Islet precursor cell (in vitro differentiated cells): Measurements from ENCODE around the gene HIVEP3.

Experiments used
- DNase-seq: peaks from one replicate; pipeline ENCODE4 v3.0.0-alpha.2; 2018

HIVEP3 gene

DNA sequence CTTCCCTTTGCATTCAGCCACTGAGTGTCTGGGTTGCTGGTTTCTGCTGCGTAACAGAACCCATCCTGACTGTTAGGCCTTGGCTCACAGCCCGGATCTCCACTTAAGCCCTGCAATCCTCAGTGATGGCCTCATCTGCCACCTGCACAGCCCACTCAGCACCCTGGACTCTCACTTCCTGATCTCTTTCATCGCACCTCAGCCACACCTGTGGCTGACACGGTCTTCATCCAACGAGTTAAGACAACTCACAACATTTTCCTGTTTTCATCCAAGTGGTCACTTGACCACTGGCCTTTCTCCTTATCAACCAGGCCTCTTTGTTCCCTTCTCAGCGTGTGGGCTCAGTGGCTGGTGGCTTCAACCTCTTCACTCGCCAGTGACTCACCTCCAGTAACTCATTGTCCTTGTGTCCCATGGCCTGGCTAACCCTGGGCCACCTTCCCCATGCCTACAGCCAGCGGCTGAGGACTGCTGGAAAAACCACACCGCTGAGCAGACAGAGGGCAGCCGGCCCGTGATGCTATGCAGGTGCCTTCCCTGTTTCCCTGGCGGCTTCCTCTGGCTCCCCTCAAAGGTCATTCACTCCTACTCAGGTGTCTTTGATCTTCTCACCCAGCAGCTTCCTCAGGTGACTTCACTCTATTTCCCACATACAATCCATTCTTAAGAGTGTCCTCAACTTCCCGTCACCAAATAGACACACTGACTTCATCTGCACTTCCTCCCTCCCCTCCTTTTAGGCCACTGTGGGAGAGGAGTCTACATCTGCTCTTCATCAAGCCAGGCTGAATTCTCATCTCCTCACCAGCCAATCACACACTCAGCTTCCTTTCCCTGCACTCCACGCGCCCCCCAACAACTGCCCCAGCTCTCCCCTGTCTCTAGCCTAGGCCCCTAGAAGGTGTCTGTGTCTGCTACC is 414.3 kb downstream of the HIVEP3 start:
- peak; percentile 76 for DNase-seq

DNA sequence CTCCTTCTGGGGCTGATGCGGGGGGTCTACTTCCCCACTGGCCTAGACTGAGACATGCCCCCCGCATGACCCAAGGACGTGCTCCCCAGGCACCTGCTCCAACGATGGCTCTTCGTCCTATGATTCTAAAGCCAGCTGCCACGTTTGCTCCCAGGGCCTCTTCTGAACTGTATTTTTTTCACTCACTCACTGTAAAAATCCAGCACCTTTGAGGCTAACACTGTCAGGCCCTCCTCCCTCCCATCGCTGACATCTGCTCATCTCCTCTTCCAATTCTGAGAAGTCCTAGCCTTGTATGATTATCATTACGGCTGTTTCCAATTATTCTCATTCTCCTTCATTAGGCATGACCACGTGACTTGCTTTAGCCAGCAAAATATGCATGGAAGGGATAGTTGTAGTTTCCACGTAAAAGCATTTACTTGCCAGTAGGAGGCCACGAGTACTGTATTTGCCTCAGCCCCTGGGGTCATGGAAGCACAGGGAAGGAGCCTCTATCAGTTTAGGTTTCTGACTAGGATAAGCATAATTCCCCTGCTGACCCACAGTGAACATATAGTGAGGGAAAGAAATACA is 415.1 kb downstream of the HIVEP3 start:
- no peak for DNase-seq

DNA sequence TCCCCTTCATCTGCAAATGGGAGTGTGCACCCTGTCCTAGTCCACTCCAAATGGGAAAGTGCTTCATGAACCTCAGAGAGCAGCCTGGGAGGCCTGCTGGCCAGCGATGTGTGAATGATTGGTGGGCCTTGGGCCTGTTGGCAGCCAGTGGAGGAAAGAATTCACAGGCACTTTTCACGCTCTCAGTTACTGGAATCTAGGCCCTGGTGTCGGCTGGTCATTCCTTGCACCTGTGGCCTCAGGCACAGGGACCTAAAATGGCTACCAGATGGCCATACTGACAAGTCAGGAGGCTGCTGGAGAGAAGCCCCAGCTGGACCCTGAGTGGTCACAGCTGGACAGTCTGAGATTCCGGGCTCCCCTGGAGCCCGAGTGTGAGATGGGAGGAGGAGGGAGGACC is 415.8 kb downstream of the HIVEP3 start:
- no peak for DNase-seq

DNA sequence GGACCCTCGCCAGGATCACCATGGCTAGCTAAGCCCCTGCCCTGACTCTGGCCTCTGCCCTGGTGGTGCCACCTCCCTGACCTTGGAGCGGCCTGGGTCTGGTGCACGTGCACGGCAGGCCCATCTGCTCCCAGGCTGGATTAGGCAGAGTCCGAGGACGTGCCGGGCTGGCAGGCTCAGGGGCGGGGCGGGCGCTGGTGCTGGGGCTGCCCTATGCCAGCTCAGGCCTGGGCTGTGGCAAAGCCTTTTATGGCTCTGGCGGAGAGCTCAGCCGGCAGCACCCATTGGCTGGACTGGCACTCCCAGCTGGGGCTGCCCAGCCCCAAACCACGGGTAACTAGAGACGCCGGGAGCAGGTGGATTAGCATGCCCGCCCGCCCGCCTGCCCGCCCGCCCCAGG is 417.1 kb downstream of the HIVEP3 start:
- DNase-seq, result no peak

DNA sequence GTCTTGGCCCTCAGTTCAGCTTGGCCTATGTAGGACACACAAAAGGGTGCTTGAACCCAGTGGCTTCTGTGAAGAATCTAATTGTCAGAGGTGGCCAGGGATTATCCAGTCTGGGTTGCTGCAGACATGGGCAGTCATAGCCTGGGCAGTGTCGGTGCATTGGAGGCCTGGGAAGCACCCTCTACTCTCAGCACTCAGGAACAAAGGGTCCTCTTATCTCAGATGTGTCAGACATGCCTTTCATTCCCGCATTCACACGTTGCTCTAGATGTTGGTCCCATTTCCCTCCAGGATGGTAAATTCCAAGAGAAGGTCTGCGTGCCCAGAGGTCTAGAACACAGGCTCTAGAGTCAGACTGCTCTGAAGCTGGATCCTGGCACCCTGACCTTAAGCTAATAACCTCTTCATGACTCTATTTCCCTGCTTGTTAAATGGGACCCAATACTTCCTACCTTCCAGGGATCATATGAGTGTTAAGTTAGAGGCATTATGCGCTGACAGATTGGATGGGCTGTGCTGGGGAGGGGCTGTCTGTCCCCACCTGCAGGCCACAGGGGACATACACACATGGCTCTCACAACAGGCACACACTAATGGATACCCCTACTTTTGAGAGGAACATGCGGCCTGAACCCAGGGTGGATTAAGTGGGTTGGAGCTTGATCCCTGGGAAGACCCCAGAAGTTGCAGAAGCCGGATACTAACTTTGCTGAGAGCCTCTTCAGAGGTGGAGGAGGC is 417.8 kb downstream of the HIVEP3 start:
- DNase-seq, result peak; percentile 94

DNA sequence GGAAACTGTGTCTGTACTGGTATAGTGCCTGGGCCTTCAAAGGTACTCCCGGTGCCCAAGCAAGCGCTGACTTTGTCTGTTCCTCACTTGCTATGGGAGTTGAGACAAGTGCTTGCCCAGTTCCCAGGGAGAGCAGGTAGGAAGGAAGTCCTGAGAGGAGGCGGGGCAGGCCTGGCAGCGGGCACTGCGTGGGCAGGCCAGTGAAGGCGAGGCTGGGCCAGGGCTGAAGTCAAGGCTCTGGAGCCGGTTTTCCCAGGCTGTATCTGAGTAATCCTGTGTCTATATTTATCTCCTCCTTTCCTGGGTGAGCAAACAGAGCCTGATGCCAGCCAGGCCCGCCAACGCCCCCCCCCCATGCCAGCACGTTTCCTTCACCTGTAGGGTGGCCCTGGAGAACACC is 418.3 kb downstream of the HIVEP3 start:
- no peak for DNase-seq

DNA sequence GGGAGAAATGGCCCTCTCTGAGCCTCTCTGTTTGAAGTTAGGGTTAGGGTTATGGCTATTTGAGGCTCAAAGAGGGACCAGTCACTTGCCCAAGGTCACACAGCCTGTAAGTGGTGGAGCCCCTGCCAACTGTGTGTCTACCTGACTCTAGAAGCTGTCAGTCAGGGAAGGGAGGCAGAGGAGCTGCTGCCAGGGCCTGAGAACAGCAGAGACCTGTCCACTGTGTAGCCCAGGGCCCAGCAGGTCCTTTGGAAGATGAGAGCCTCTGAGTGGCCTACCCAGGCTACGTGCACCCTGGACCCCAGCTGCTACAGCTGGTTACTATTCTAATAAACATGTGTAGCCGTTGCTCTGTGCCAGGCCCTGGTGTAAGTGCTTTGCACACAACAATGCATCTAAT is 419.1 kb downstream of the HIVEP3 start:
- DNase-seq, result no peak

DNA sequence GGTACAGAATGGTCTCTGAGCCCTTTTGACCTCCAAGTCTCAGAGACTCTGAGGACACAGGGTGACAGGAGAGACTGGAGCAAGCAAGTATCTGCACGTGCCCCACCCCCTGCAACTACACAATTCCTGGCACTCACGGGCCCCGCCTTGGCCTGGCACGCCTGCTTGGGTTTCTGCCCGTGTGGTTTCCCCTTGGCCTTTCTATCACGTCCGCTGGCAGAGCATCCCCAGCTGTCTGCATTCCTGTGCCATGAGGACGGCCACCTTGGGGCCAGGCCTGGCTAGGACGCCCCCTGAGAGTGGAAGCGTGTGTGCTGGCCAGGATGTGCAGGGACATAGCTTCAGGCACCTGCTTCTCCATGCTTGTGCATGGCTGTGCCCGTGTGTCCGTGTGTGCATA is 419.9 kb downstream of the HIVEP3 start:
- DNase-seq, result peak; percentile 72

DNA sequence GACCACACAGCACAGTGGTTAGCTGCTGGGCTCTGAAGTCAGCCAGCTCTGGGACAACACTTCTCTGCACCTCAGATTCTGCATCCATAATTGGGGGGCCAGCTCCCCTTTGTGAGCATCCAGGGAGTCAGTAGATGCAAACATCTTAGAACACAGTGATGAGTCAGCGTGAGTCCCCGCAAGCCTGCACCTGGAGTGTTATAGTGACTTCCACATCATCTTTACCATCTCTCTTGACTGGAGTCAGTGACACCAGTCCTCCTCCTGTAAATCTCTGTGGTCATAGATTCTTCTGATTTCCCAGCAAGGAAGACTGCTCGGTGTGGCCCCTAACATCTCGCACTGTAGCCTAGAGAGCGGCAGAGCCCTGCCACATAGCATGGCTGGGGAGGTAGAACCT is 420.3 kb downstream of the HIVEP3 start:
- DNase-seq, result no peak

DNA sequence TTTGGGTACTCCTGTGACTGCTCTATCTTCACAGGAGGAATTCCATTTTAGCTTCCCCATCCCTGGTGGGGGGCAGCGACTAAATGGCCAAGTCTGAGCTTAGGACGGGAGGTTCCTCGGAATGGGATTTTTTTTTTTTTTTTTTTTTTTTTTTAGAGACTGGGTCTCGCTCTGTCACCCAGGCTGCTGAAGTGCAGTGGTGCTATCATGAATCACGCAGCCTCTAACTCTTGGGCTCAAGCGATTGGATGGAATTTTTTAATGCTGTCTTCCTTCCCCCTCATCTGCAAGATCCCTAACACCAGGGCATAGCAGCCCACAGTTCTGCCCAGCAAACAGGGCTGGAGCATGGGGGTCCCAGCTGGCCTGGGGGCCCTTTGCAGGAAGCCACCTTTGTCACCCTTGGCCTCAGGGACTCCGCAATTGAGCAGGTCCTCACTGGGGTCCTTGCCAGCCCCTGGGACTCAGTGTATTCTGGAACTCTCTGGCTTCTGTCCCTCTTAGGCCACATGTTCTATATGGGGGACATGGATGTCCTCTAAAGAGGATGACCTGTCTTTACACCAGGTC is 421.2 kb downstream of the HIVEP3 start:
- no peak for DNase-seq

DNA sequence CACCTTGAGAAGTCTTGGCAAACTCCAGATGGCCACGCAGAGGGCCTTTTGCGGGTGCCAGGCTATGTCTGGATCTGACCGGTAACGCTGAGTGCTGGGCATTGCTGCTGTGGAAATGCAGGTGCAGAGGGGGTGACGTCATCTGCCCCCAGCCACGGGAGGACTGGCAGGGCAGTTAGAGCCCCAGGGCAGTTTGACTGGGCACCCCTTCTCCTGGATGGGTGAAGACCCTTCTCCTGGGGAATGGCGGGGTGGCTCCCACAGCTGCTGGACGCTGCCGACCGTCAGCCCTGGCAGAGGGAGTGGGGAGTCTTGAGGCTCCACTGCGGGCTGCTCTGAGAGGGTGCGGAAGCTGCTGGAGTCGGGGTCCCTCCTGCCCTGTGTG is 421.7 kb downstream of the HIVEP3 start:
- no peak for DNase-seq

DNA sequence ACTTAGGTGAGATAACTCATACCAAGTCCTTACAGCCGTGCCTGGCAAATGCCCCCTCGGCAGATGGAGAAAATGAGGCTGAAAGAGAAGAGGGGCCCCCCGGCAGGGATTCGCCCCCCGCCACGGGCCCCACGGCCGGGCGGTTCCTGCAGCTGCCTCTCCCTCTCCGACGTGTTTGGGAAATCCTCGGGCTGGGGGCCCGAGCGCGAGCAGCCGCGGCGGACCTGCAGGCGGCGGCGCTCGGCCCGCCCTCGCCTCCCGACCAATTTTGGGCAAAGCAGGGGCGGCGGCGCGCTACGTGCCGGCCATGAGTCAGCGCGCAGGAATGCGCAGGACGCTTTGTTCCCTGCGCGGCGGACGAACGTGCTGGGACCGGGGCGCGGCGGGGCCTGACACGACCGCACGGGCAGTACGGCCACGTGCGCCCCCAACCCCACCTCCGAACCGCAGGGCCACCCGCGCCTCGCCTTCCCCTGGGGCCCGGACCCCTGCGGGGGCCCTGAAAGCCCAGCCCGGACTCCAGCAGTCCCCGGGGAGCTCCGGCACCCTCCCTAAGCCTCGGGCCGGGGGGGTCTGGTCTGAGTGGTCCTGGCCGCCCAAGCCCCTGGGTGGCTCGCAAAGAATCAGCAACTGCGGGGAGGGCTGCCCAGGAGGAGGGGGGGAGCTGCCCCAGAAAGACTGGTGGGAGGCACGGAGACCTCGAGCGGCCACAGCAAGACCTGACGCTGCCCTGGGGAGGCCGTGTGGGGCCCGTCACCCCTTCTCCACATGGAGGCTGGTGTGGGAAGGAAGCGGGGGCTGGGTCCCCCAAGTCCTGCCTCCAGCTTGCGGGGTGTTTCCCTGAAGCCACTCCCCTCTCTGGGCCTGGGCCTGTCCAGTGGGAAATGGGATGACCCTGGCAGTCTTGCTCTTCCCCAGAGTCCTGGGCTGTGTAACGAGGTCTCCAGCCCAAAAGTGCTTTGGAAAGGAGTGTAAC is 422.4 kb downstream of the HIVEP3 start:
- DNase-seq, result peak; percentile 97

DNA sequence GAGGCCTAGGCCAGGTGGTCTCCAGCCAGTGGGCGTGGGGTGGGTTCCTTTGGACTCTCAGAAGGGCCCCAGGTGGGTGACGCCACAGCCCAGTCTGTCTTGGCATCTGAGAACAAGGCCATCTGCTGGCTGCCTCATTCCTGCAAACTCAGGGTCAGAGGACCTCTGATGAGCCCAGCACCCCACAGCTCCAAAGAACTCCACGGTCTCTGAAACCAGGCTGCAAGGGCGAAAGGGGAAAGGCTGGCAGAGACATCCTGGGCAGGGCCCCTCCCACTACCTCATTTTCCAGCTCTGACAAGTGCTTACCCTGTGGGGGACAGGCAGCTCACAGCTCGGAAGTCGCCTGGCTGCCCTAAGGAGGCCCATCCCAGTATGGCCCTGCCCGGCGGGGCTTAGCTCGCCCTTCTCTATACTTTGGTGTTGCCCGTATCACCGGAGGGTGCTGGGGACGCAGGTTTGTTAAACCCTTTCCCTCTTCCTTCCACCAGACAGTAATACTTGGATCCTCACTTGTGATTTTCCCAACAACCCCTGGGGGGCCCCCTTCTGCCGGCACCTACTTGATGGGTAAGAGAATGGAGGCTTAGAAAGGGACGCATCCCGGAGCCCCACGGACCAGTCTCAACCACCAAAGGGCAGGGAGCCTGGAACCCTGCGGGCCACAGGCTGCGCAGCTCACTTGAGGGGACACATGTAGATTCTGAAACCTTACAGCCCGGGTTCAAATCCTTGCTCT is 423.3 kb downstream of the HIVEP3 start:
- peak; percentile 81 for DNase-seq

DNA sequence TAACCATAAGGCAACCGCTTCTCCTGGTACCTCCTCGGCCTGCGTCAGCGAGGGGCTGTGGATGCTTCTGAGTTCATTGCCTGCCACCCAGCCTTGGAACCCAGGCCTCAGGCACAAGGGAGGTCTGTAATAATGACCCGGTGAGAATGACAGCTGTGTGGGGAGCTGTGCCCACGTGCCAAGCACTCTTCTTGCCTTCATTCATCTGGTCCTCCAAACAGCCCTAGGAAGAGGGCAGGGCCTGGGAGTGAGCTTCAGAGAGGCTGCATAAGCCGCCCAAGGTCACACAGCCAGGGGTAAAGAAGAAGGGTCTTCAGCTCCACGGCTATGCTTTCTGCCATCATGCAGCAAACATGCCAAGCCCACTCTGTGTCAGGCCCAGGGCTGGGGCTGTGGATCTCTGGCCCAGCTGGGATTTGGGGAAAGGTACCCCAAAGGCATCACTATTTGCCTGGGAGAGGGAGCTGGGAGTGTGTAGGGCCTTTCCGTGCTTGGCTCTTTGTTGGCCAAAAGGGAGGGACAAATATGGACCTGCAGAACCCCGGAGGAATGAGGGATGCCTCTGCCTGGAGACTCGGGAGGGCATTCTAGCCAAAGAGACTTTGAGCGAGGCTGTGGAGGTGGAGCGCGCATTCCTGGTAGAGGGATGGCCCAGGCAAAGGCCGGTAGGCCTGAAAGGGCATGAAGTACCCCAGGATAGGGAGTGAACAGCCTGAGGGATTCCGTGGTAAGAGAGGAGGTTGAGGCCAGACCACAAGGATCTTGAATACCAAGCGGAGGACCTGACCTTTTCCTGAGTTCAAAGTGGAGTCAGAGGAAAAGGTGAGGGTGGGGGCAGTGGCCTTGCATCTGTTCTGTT is 424.1 kb downstream of the HIVEP3 start:
- peak; percentile 75 for DNase-seq

DNA sequence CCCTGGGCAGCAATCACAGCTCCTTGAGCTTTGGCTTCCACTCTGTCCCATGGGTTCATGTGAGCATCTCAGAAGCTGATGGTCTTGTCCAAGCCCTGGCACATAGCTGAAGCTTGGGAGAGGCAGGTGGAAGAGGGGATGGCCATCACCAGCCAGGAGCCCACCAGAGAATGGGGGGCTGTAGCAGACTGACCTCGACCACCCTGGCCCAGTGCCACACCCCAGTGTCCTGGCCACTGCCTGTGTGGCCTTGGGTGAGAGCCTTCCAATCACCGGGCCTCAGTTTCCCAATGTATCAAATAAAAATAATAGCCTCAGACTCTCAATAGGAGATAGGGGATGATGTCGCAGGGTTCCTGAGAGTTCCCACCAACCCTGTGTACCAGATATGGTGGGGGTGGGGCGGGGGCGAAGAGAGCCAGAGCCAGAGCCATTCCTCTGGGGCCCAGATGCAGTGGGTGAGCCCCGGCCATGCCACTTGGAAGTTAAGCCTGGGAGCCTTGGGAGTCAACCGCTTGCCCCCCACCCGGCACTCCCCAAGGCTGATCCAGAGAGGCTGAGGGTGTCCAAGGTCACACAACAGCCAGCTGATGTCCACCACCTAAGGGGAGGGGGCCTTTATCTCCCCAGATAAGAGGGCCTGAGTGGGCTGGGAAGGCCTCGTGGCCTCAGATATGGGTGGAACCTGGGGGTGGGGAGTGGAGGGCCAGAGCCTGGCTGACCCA is 424.9 kb downstream of the HIVEP3 start:
- no peak for DNase-seq

DNA sequence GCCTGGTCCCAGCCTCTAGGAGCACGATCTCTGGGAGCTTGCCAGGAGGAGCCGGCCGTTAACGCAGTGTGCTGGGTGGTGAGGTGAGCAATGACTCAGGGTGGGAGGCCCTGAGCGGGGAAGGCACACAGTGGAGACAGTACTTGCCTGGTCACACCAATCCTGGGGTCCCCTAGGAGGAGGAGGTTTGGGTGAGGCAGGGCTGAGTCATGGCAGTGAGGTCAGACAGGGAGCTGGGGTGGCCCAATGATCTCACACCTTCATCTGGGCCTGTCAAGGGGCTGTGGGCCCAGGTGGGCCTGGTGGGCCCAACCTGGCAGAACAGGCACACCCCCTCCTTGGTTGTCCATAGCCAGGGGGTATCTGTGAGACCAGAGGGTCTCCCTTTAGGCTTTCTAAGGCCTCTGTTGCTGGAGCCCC is 425.6 kb downstream of the HIVEP3 start:
- peak; percentile 77 for DNase-seq

DNA sequence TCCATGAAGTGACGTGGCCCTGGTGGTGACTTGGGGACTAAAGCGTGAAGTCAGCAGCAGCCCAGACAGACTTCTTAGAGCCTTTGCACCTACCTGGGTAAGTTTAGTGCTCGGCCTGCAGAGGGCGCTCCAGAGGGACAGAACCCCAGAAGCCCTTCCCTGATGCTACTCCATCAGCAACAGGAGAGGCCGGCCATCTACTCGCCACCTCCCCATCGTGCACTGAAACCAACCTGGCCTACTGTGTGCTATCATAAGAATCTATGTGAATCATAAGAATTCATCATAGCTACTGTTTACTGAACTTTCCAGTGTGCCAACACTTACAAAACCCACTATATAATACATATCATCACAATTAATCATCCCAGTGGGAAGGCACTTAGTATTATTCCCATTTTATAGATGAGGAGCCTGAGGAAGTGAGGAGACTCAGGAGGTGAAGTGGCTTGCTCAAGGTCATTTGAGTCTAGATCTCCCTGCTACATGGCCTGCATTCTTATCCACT is 426.3 kb downstream of the HIVEP3 start:
- no peak for DNase-seq

DNA sequence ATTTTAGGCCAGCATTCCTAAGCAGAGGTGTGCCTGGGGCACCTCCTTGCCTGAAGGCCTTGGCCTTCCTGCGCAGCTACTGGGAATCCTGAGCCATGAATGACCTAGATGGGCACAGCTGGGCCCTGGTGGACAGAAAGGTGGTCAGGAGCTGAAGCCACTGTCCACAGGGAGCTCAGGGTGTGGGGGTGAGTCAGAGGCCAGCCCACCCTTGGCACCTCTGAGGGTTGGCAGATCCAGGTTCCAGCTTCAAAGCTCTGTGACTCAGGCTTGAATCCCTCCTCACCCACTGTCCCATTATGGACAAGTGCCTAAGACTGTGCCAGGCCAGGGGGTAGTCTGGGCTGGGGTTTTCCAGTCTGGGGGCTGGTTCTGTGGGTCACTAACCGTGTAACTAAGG is 427.8 kb downstream of the HIVEP3 start:
- DNase-seq, result no peak

DNA sequence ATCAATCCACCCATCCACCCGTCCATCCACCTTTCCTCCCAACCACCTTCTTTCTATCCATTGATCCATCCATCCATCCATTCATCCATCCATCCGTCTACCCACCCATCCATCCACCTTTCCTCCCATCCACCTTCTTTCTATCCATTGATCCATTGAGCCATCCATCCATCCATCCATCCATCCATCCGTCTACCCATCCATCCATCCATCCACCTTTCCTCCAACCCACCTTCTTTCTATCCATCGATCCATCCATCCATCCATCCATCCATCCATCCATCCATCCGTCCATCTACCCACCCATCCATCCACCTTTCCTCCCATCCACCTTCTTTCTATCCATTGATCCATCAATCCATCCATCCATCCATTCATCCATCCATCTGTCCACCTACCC is 429.2 kb downstream of the HIVEP3 start:
- DNase-seq, result no peak
